Posterior vena cava (tissue), 2 donors: ENCODE results near the gene KIRREL3. TPM values are rescaled to one million over a fixed set of nuclear protein-coding genes. Genes with fewer than 3 reads are reported as not detected.

ENCODE experiments used
- DNase-seq: peaks from one replicate; pipeline ENCODE4 v3.0.0-alpha.2; 2020; ENCODE audit warnings: low spot score
- intact Hi-C, 2 donors: fragments of 100-400 bp; cut with DNase I; formaldehyde crosslinking; loops; one replicate each; pipeline versions ENCODE4 v1.14.1 to v1.14.2; 2022 to 2023
- total RNA-seq, 2 donors: library from RNA; stranded (reverse); fragmentation: NEBNext Ultra II Directional; extraction: Animal tissue kit (Norgen Biotek cat#: 25700); gene quantifications; one replicate each; pipeline ENCODE4 v1.2.1, GENCODE V29; 2021
- donor health status: DM: yes; HTN: yes; CAD: no.
- donor health status: DM: yes; HTN: yes; CAD: no.

The KIRREL3 gene
- total RNA-seq, 2 donors from 2014 or later, result 0.10 to 0.74 TPM

DNA sequence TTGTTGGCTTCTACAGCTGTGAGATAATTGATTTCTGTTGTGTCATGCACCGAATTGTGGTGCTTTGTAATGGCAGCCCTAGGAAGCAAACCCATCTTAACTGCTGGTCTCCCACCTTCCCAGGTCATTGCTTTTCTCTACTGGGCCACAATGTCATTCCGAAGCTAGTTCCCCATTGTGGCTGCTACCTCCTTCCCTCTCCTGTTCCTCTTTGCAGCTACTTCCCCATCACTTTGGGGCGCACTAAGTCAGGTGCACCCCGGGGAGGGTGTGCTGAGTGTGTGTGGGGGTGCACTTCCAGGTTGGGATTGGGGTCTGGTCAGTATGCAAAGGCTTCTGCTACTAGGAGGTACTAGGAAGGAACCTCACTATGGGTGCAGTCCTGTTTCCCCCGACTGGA lies 535.8 kb downstream of the KIRREL3 start:
- DNase-seq, result no peak
- intact Hi-C loops, result no loop called here

DNA sequence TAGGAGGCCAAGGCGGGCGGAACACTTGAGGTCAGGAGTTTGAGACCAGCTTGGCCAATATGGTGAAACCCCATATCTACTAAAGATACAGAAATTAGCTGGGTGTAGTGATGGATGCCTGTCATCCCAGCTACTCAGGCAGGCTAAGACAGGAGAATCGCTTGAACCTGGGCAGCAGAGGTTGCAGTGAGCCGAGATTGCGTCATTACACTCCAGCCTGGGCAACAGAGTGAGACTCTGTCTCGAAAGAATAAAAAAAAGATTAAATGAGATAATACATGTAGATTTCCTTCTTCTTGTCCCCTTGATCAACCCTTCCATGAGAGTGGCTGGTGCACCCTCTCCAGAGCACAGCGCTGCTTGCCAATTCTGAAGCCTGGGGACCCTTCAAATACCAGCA lies 538.1 kb downstream of the KIRREL3 start:
- intact Hi-C loops, result no loop called here
- DNase-seq, result no peak

DNA sequence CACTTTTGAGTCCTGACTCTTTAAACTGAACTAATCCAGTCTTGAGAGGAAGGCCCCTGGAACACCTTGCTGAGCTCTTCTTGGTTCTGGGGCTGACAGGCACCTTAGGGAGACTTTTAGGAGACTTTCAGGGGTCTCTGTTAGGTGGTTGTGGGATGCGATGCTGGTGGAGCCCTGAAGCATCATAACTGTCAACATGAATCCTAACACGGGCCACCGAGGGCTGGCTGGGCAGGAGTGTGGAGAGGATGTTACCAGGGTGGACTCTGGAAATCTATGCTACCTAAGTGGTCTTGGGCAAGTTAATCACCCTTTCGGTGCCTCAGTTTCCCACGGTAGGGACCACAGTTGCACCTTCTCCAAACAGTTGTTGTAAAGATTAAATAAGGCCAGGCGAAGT lies 538.6 kb downstream of the KIRREL3 start:
- intact Hi-C loops, result no loop called here
- no peak for DNase-seq

- intact Hi-C loops, result no loop called here
- no peak for DNase-seq
Observed at GRCh38 chr11:126461096-126461440, 539.5 kb downstream of the KIRREL3 start.

- DNase-seq, result no peak
- intact Hi-C loops, result no loop called here
Observed at GRCh38 chr11:126460417-126461095, 540.0 kb downstream of the KIRREL3 start.

DNA sequence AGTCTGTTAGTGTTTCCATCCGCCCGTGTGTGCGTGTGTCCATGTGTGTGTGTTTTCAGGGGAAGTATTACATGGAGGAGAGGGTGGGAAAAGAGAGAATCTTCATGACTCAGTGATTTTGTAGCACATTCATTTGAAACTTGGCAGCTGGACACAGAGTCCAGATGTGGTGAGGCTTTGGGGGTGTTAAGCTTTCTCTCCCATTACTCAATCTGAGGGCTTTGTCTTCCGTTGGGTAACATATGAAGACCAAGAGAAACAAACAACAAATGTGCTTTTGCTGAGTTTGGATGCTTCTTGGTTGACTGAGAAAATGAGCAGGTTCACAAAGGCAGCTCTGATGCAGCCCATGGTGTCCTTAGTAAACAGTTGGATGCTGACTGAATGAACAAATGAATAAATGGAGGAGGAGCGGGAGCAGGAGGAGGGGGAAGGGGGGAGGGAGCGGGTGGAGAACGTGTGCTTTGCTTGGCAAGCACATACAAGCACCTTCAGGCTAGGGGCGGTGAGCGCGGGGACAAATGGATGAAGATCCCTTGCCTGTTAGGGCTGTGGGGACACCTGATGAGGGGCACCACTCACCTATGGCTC lies 540.8 kb downstream of the KIRREL3 start:
- intact Hi-C loops, result no loop called here
- no peak for DNase-seq

- intact Hi-C loops, result no loop called here
Observed at GRCh38 chr11:126457817-126458216, 542.8 kb downstream of the KIRREL3 start.

GRCh38 chr11:126456783-126457542 lies 543.6 kb downstream of the KIRREL3 start:
- intact Hi-C loops, result no loop called here
- no peak for DNase-seq

More at GRCh38 chr11:126457817-126458216, 542.8 kb downstream of the KIRREL3 start:
- DNase-seq, result no peak

DNA sequence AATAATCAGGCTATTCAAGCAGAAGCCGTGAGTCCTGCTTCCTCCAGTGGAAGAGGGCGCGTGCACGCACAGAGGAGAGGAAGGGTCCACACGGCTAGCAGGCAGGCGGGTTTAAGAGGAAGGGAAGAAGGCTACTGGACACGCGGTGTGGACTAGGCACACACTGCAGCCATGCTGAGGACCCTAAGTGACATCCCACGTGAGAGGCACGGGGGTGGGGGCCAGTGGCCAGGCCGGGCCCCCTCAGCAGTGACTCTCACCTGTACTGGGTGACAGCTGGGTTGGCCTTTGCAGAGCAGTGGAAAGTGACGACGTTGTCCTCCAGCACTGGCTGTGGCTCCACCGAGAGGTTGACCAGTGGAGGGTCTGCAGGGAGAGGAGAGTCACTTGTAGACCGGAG lies 544.5 kb downstream of the KIRREL3 start:
- DNase-seq, result no peak
- intact Hi-C loops, result no loop called here

- no peak for DNase-seq
- intact Hi-C loops, result no loop called here
Observed at GRCh38 chr11:126452241-126453101, 548.1 kb downstream of the KIRREL3 start.

- no peak for DNase-seq
- intact Hi-C loops, result no loop called here
Observed at GRCh38 chr11:126451211-126451802, 549.3 kb downstream of the KIRREL3 start.

- intact Hi-C loops, result no loop called here
- DNase-seq, result no peak
Observed at GRCh38 chr11:126450806-126451205, 549.8 kb downstream of the KIRREL3 start.

- intact Hi-C loops, result no loop called here
- no peak for DNase-seq
Observed at GRCh38 chr11:126450198-126450597, 550.4 kb downstream of the KIRREL3 start.

- no peak for DNase-seq
- intact Hi-C loops, result loop anchor here (10.0 kb wide), 3 partner anchors 538 to 1718 kb away; no protein-coding TSS in a partner anchor
Observed at GRCh38 chr11:126446581-126446980, 554.0 kb downstream of the KIRREL3 start.

GRCh38 chr11:126444072-126444471 lies 556.5 kb downstream of the KIRREL3 start:
- intact Hi-C loops, result loop anchor here (5.0 to 10.0 kb wide), 4 partner anchors 33 to 1721 kb away; no protein-coding TSS in a partner anchor
- no peak for DNase-seq

DNA sequence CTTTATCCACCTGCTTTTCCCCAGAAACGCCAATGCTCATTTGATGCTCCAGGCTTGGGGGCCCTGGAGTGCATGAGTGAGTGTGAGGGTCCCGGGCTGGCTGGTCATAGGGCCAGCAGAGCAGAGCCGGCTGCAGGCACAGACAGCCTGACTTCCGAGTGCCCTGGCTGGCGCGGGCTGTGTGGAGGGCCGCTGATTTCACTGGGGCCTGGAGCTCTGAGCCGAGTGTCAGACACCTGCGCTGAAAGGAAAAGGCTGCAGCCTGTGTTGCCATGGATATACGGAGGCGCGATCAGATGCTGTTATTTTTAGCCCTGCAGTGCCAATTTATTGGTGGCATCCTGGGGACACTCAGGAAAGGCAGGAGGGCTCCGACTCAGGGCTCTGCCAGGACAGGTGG lies 557.5 kb downstream of the KIRREL3 start:
- intact Hi-C loops, result loop anchor here (5.0 to 10.0 kb wide), 4 partner anchors 34 to 1722 kb away; no protein-coding TSS in a partner anchor
- no peak for DNase-seq

DNA sequence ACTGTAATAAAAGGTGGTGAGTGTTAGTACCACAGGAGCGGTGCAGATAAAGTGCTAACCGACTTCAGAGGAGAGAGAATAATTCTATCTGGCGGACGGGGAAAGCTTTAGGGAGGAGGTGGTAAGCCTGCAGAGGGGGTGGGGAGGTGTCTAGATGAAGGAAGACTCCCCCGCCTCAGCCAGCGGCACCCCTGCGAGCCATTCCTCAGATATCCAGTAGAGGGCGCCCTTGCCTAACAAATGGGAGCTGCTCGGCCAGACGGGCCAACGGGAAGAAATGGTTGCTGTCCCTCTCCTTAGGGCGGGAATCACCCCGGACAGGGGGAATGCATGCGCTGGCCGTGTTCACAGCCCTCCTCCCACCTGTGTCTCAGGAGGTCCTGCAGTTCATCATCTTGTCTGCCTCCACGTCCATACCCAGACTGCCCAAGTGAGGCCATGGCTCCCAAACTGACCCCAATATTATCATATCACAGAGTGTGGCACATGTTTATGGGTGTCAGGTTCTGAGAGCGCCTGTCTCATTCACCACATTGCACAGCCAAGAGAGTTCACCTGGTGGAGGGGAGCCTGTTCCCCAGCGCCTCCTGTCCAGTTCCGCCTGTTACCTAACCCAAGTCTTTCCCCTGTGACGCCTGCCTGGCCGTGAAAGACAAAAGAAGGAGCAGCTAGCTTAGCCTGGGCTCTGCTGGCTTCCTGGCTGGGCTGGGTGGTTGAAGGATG lies 559.6 kb downstream of the KIRREL3 start:
- intact Hi-C loops, result loop anchor here (5.0 to 10.0 kb wide), 4 partner anchors 36 to 1724 kb away; no protein-coding TSS in a partner anchor
- peak; percentile 92 for DNase-seq

DNA sequence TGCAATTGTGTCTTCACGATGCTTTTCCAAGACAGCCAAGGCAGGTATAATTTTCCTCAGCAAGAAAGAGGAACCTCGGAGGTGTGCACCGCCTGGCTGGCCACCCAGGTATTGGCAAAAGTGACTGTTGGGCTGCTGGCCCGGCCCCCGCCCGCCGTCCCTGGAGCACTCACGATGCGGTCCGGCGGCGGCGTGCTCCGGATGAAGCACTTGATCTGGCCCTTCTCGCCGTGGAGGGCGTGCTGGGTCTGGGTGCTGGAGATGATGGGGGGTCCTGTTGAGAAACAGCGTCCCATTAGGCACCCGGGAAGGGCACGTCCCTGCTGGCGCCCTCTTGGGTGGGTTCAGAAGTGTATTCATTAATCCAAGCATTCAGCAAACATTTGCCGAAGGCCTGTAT lies 560.3 kb downstream of the KIRREL3 start:
- intact Hi-C loops, result loop anchor here (5.0 to 10.0 kb wide), 4 partner anchors 37 to 1725 kb away; no protein-coding TSS in a partner anchor
- DNase-seq, result no peak
